Measurements from ENCODE around the gene POR. TPM values are rescaled to one million over a fixed set of nuclear protein-coding genes. Genes with fewer than 3 reads are reported as not detected.

POR gene
- total and polyA plus RNA-seq, 2 of the 13 experiments (the other 11 are each of a cell fraction or from before 2014, with no cell fraction given) = 145 to 266 TPM

GRCh38 chr7:75905785-75906604 lies 9.0 kb upstream of the POR start (continued):
- TF ChIP-seq, protein P1, sequence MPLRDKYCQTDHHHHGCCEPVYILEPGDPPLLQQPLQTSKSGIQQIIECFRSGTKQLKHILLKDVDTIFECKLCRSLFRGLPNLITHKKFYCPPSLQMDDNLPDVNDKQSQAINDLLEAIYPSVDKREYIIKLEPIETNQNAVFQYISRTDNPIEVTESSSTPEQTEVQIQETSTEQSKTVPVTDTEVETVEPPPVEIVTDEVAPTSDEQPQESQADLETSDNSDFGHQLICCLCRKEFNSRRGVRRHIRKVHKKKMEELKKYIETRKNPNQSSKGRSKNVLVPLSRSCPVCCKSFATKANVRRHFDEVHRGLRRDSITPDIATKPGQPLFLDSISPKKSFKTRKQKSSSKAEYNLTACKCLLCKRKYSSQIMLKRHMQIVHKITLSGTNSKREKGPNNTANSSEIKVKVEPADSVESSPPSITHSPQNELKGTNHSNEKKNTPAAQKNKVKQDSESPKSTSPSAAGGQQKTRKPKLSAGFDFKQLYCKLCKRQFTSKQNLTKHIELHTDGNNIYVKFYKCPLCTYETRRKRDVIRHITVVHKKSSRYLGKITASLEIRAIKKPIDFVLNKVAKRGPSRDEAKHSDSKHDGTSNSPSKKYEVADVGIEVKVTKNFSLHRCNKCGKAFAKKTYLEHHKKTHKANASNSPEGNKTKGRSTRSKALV (CRISPR knock-in tag; IDR thresholded peaks at IDR 0.05) = no peak
- TF ChIP-seq SMAD3 (CRISPR knock-in tag; IDR thresholded peaks at IDR 0.05) = peak; percentile 61; the same call in 1 of the 2 replicates
- no peak for TF ChIP-seq ZNF562 (CRISPR knock-in tag; IDR thresholded peaks at IDR 0.05; ENCODE audit: borderline replicate concordance)
- TF ChIP-seq ZNF460 (CRISPR knock-in tag; IDR thresholded peaks at IDR 0.05; ENCODE audit: borderline replicate concordance) = peak; percentile 80; the same call in 1 of the 2 replicates
- TF ChIP-seq, protein P2, sequence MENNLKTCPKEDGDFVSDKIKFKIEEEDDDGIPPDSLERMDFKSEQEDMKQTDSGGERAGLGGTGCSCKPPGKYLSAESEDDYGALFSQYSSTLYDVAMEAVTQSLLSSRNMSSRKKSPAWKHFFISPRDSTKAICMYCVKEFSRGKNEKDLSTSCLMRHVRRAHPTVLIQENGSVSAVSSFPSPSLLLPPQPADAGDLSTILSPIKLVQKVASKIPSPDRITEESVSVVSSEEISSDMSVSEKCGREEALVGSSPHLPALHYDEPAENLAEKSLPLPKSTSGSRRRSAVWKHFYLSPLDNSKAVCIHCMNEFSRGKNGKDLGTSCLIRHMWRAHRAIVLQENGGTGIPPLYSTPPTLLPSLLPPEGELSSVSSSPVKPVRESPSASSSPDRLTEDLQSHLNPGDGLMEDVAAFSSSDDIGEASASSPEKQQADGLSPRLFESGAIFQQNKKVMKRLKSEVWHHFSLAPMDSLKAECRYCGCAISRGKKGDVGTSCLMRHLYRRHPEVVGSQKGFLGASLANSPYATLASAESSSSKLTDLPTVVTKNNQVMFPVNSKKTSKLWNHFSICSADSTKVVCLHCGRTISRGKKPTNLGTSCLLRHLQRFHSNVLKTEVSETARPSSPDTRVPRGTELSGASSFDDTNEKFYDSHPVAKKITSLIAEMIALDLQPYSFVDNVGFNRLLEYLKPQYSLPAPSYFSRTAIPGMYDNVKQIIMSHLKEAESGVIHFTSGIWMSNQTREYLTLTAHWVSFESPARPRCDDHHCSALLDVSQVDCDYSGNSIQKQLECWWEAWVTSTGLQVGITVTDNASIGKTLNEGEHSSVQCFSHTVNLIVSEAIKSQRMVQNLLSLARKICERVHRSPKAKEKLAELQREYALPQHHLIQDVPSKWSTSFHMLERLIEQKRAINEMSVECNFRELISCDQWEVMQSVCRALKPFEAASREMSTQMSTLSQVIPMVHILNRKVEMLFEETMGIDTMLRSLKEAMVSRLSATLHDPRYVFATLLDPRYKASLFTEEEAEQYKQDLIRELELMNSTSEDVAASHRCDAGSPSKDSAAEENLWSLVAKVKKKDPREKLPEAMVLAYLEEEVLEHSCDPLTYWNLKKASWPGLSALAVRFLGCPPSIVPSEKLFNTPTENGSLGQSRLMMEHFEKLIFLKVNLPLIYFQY (CRISPR knock-in tag; IDR thresholded peaks at IDR 0.05; ENCODE audit: borderline replicate concordance) = peak; percentile 95
- peak; percentile 97 for TF ChIP-seq RFX1 (IDR thresholded peaks at IDR 0.05)
- no peak for TF ChIP-seq FOXA1 (IDR thresholded peaks at IDR 0.05)
- peak; percentile 84 for TF ChIP-seq FOXA1 (CRISPR knock-in tag; IDR thresholded peaks at IDR 0.05)
- TF ChIP-seq, protein P3, sequence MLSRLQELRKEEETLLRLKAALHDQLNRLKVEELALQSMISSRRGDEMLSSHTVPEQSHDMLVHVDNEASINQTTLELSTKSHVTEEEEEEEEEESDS (CRISPR knock-in tag; IDR thresholded peaks at IDR 0.05; ENCODE audit: borderline replicate concordance) = 0 out of 2 replicates have a peak, but pooled peaks have one; percentile 19
- 0 out of 2 replicates have a peak, but pooled peaks have one; percentile 35 for TF ChIP-seq HMGXB3 (CRISPR knock-in tag; IDR thresholded peaks at IDR 0.05; ENCODE audit: borderline replicate concordance)
- TF ChIP-seq NCOA5 (CRISPR knock-in tag; IDR thresholded peaks at IDR 0.05) = no peak
- TF ChIP-seq ETV5 (CRISPR knock-in tag; IDR thresholded peaks at IDR 0.05; ENCODE audit: borderline replicate concordance) = peak; percentile 84
- TF ChIP-seq ZNF335 (CRISPR knock-in tag; IDR thresholded peaks at IDR 0.05) = peak; percentile 75; the same call in 1 of the 2 replicates
- TF ChIP-seq, protein P4, sequence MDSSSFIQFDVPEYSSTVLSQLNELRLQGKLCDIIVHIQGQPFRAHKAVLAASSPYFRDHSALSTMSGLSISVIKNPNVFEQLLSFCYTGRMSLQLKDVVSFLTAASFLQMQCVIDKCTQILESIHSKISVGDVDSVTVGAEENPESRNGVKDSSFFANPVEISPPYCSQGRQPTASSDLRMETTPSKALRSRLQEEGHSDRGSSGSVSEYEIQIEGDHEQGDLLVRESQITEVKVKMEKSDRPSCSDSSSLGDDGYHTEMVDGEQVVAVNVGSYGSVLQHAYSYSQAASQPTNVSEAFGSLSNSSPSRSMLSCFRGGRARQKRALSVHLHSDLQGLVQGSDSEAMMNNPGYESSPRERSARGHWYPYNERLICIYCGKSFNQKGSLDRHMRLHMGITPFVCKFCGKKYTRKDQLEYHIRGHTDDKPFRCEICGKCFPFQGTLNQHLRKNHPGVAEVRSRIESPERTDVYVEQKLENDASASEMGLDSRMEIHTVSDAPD (CRISPR knock-in tag; IDR thresholded peaks at IDR 0.05) = peak; percentile 89
- TF ChIP-seq WIZ (CRISPR knock-in tag; IDR thresholded peaks at IDR 0.05) = no peak
- TF ChIP-seq SP1 (IDR thresholded peaks at IDR 0.05) = no peak
- TF ChIP-seq SP1 (CRISPR knock-in tag; IDR thresholded peaks at IDR 0.05) = peak; percentile 86; the same call in 1 of the 2 replicates
- TF ChIP-seq FOXM1 (CRISPR knock-in tag; IDR thresholded peaks at IDR 0.05) = no peak
